SK-N-SH treated with all-trans-retinoic acid at 6 μM for 48 hours (cell line): ENCODE data around the gene CAP1.

Source experiments
- ATAC-seq: fragments of 200-7000 bp; cut with Tn5 transposase; 3 replicates; pipeline ENCODE4 v1.9.1; 2020; ENCODE audit warnings: mild to moderate bottlenecking, moderate library complexity
- ARNTL ChIP-seq: fragments of 450-650 bp; formaldehyde crosslinking; IDR thresholded peaks from 2 replicates; pipeline ENCODE4 v1.5.0; 2020; ENCODE audit warnings: low read depth, mild to moderate bottlenecking, moderate library complexity, borderline replicate concordance
- CREB5 ChIP-seq: fragments of 250-450 bp; sonication (Bioruptor Pico); IDR thresholded peaks from 2 replicates; pipeline ENCODE4 v1.5.1; 2020; ENCODE audit warnings: low read depth, mild to moderate bottlenecking, moderate library complexity
- CSDC2 ChIP-seq: fragments of 250-450 bp; sonication (Bioruptor Pico); IDR thresholded peaks from 2 replicates; pipeline ENCODE4 v1.5.0; 2020; ENCODE audit warnings: mild to moderate bottlenecking, moderate library complexity
- CSRNP3 ChIP-seq: fragments of 250-450 bp; sonication (Bioruptor Pico); IDR thresholded peaks from 2 replicates; pipeline ENCODE4 v1.5.1; 2021; ENCODE audit warnings: mild to moderate bottlenecking, moderate library complexity
- ESRRG ChIP-seq: fragments of 250-450 bp; sonication (Bioruptor Pico); IDR thresholded peaks from 2 replicates; pipeline ENCODE4 v1.6.1; 2021; ENCODE audit warnings: mild to moderate bottlenecking
- GLIS3 ChIP-seq: fragments of 250-450 bp; sonication (Bioruptor Pico); IDR thresholded peaks from 2 replicates; pipeline ENCODE4 v1.5.0; 2020; ENCODE audit warnings: mild to moderate bottlenecking, moderate library complexity
- ISL1 ChIP-seq: fragments of 250-450 bp; sonication (Bioruptor Pico); IDR thresholded peaks from 2 replicates; pipeline ENCODE4 v2.1.2; 2022; ENCODE audit warnings: mild to moderate bottlenecking, moderate library complexity
- OSR1 ChIP-seq: fragments of 250-450 bp; sonication (Bioruptor Pico); IDR thresholded peaks from 2 replicates; pipeline ENCODE4 v1.8.0; 2022; ENCODE audit warnings: moderate library complexity, mild to moderate bottlenecking, inconsistent platforms
- PATZ1 ChIP-seq: fragments of 250-450 bp; sonication (Bioruptor Pico); IDR thresholded peaks from 2 replicates; pipeline ENCODE4 v1.8.0; 2020; ENCODE audit warnings: mild to moderate bottlenecking, moderate library complexity, borderline replicate concordance
- POU6F1 ChIP-seq: fragments of 250-450 bp; sonication (Bioruptor Pico); IDR thresholded peaks from 2 replicates; pipeline ENCODE4 v1.8.0; 2021; ENCODE audit warnings: low read depth, mild to moderate bottlenecking, moderate library complexity, borderline replicate concordance
- PPARA ChIP-seq: fragments of 250-450 bp; sonication (Bioruptor Pico); IDR thresholded peaks from 2 replicates; pipeline ENCODE4 v1.5.0; 2020; ENCODE audit warnings: mild to moderate bottlenecking, borderline replicate concordance
- RARB ChIP-seq: fragments of 250-450 bp; sonication (Bioruptor Pico); IDR thresholded peaks from 2 replicates; pipeline ENCODE4 v1.8.0; 2021; ENCODE audit warnings: mild to moderate bottlenecking, moderate library complexity
- SNAI2 ChIP-seq: fragments of 250-450 bp; sonication (Bioruptor Pico); IDR thresholded peaks from 2 replicates; pipeline ENCODE4 v1.5.0; 2020; ENCODE audit warnings: mild to moderate bottlenecking, moderate library complexity
- TCF4 ChIP-seq: fragments of 250-450 bp; sonication (Bioruptor Pico); IDR thresholded peaks from 2 replicates; pipeline ENCODE4 v1.8.0; 2021; ENCODE audit warnings: mild to moderate bottlenecking, moderate library complexity, borderline replicate concordance
- TSHZ2 ChIP-seq: fragments of 250-450 bp; sonication (Bioruptor Pico); IDR thresholded peaks from 2 replicates; pipeline ENCODE4 v1.5.0; 2020; ENCODE audit warnings: mild to moderate bottlenecking, moderate library complexity
- ZC3H10 ChIP-seq: fragments of 250-450 bp; sonication (Bioruptor Pico); IDR thresholded peaks from 2 replicates; pipeline ENCODE4 v1.5.1; 2021; ENCODE audit warnings: mild to moderate bottlenecking, moderate library complexity
- ZFP30 ChIP-seq: fragments of 450-650 bp; formaldehyde crosslinking; IDR thresholded peaks from 2 replicates; pipeline ENCODE4 v1.5.0; 2022; ENCODE audit warnings: mild to moderate bottlenecking, moderate library complexity
- ZNF70 ChIP-seq: fragments of 450-650 bp; formaldehyde crosslinking; IDR thresholded peaks from 2 replicates; pipeline ENCODE4 v1.5.0; 2020; ENCODE audit warnings: mild to moderate bottlenecking, moderate library complexity
- ZNF8 ChIP-seq: fragments of 450-650 bp; formaldehyde crosslinking; IDR thresholded peaks from 2 replicates; pipeline ENCODE4 v1.5.0; 2020; ENCODE audit warnings: mild to moderate bottlenecking, moderate library complexity

Gene CAP1

GRCh38 chr1:40092241-40092640, 51.7 kb downstream of the CAP1 start:
- no peak for TF ChIP-seq TCF4
- TF ChIP-seq, all 23 proteins: peak for 0
- ATAC-seq: no peak

GRCh38 chr1:40092706-40093639, 52.4 kb downstream of the CAP1 start:
- ATAC-seq: no peak
- TF ChIP-seq GLIS3 (CRISPR knock-in tag) (no peak), ISL1 (CRISPR knock-in tag) (no peak), ESRRG (CRISPR knock-in tag) (no peak), ZC3H10 (CRISPR knock-in tag) (no peak), OSR1 (CRISPR knock-in tag) (no peak), RARB (CRISPR knock-in tag) (no peak)

- TF ChIP-seq PATZ1 (CRISPR knock-in tag): no peak
- no peak for TF ChIP-seq ZNF8 (CRISPR knock-in tag)
- no peak for TF ChIP-seq ZFP30
- no peak for TF ChIP-seq TCF4
- TF ChIP-seq CSRNP3: no peak
- no peak for TF ChIP-seq ZNF70 (CRISPR knock-in tag)
- TF ChIP-seq POU6F1 (CRISPR knock-in tag): no peak
- no peak for TF ChIP-seq CSDC2 (CRISPR knock-in tag)
- no peak for TF ChIP-seq SNAI2
- no peak for TF ChIP-seq PPARA (CRISPR knock-in tag)
- no peak for TF ChIP-seq TSHZ2 (CRISPR knock-in tag)
- no peak for ATAC-seq
Observed at GRCh38 chr1:40094466-40095110, 54.1 kb downstream of the CAP1 start.

GRCh38 chr1:40095806-40096205, 55.3 kb downstream of the CAP1 start:
- no peak for ATAC-seq
- TF ChIP-seq ISL1 (CRISPR knock-in tag): no peak
- TF ChIP-seq CREB5 (CRISPR knock-in tag): no peak
- TF ChIP-seq ARNTL (CRISPR knock-in tag): no peak
- no peak for TF ChIP-seq CSDC2 (CRISPR knock-in tag)
- no peak for TF ChIP-seq OSR1 (CRISPR knock-in tag)
- TF ChIP-seq SNAI2: no peak
- TF ChIP-seq ZNF8 (CRISPR knock-in tag): no peak
- TF ChIP-seq RARB (CRISPR knock-in tag): no peak
- TF ChIP-seq PPARA (CRISPR knock-in tag): no peak
- no peak for TF ChIP-seq CSRNP3
- TF ChIP-seq ZFP30: no peak
